SK-N-SH treated with all-trans-retinoic acid at 6 μM for 48 hours (cell line): ENCODE data around the gene DDX52.

Experiments used
- ARNTL ChIP-seq: fragments of 450-650 bp; formaldehyde crosslinking; IDR thresholded peaks from 2 replicates; pipeline ENCODE4 v1.5.0; 2020; ENCODE audit warnings: low read depth, mild to moderate bottlenecking, moderate library complexity, borderline replicate concordance
- BACH2 ChIP-seq: fragments of 250-450 bp; sonication (Bioruptor Pico); IDR thresholded peaks from 2 replicates; pipeline ENCODE4 v1.9.0; 2021; ENCODE audit warnings: mild to moderate bottlenecking, borderline replicate concordance
- CREB5 ChIP-seq: fragments of 250-450 bp; sonication (Bioruptor Pico); IDR thresholded peaks from 2 replicates; pipeline ENCODE4 v1.5.1; 2020; ENCODE audit warnings: low read depth, mild to moderate bottlenecking, moderate library complexity
- CSRNP3 ChIP-seq: fragments of 250-450 bp; sonication (Bioruptor Pico); IDR thresholded peaks from 2 replicates; pipeline ENCODE4 v1.5.1; 2021; ENCODE audit warnings: mild to moderate bottlenecking, moderate library complexity
- ESRRG ChIP-seq: fragments of 250-450 bp; sonication (Bioruptor Pico); IDR thresholded peaks from 2 replicates; pipeline ENCODE4 v1.6.1; 2021; ENCODE audit warnings: mild to moderate bottlenecking
- GLIS3 ChIP-seq: fragments of 250-450 bp; sonication (Bioruptor Pico); IDR thresholded peaks from 2 replicates; pipeline ENCODE4 v1.5.0; 2020; ENCODE audit warnings: mild to moderate bottlenecking, moderate library complexity
- PATZ1 ChIP-seq: fragments of 250-450 bp; sonication (Bioruptor Pico); IDR thresholded peaks from 2 replicates; pipeline ENCODE4 v1.8.0; 2020; ENCODE audit warnings: mild to moderate bottlenecking, moderate library complexity, borderline replicate concordance
- RARB ChIP-seq: fragments of 250-450 bp; sonication (Bioruptor Pico); IDR thresholded peaks from 2 replicates; pipeline ENCODE4 v1.8.0; 2021; ENCODE audit warnings: mild to moderate bottlenecking, moderate library complexity
- TSHZ2 ChIP-seq: fragments of 250-450 bp; sonication (Bioruptor Pico); IDR thresholded peaks from 2 replicates; pipeline ENCODE4 v1.5.0; 2020; ENCODE audit warnings: mild to moderate bottlenecking, moderate library complexity
- ZC3H10 ChIP-seq: fragments of 250-450 bp; sonication (Bioruptor Pico); IDR thresholded peaks from 2 replicates; pipeline ENCODE4 v1.5.1; 2021; ENCODE audit warnings: mild to moderate bottlenecking, moderate library complexity
- ZFP3 ChIP-seq: fragments of 250-450 bp; sonication (Bioruptor Pico); IDR thresholded peaks from 2 replicates; pipeline ENCODE4 v1.5.0; 2020; ENCODE audit warnings: mild to moderate bottlenecking, moderate library complexity
- ZFP30 ChIP-seq: fragments of 450-650 bp; formaldehyde crosslinking; IDR thresholded peaks from 2 replicates; pipeline ENCODE4 v1.5.0; 2022; ENCODE audit warnings: mild to moderate bottlenecking, moderate library complexity
- ZNF565 ChIP-seq: fragments of 450-650 bp; formaldehyde crosslinking; conservative IDR thresholded peaks from 2 replicates; pipeline ENCODE4 v1.5.0; 2020; ENCODE audit warnings: low read depth, mild to moderate bottlenecking, moderate library complexity
- ZNF8 ChIP-seq: fragments of 450-650 bp; formaldehyde crosslinking; IDR thresholded peaks from 2 replicates; pipeline ENCODE4 v1.5.0; 2020; ENCODE audit warnings: mild to moderate bottlenecking, moderate library complexity

GRCh38 chr17:37643118-37643766 is at the start of gene DDX52:
- TF ChIP-seq PATZ1 (CRISPR knock-in tag) (no peak), ZFP30 (CRISPR knock-in tag) (no peak), CREB5 (CRISPR knock-in tag) (no peak), ZFP3 (CRISPR knock-in tag) (no peak), TSHZ2 (CRISPR knock-in tag) (no peak), ESRRG (CRISPR knock-in tag) (no peak), BACH2 (CRISPR knock-in tag) (no peak), ARNTL (CRISPR knock-in tag) (no peak), ZNF8 (CRISPR knock-in tag) (no peak), ZC3H10 (CRISPR knock-in tag) (no peak), RARB (CRISPR knock-in tag) (no peak), ZNF565 (CRISPR knock-in tag) (no peak), CSRNP3 (CRISPR knock-in tag) (no peak), GLIS3 (CRISPR knock-in tag) (no peak)
